ENCODE data around the gene PTPDC1. TPM values are rescaled to one million over a fixed set of nuclear protein-coding genes. Genes with fewer than 3 reads are reported as not detected.
A peak's percentile ranks its signal among the peaks of the same experiment; 100 is the strongest.

PTPDC1 gene
- total RNA-seq, 1 donor from 2014 or later = 7.9 TPM

GRCh38 chr9:94056442-94056974, 27.8 kb upstream of the PTPDC1 start:
- peaks cover 24% of the 10 kb centered on the region for H3K4me1 ChIP-seq
- DNase-seq = no peak
- intact Hi-C loops (cut with micrococcal nuclease) = no loop called here
- no peak for TF ChIP-seq CTCF (IDR thresholded peaks at IDR 0.05; ENCODE audit: borderline replicate concordance)
- peaks cover 6% of the 10 kb centered on the region for H3K9me3 ChIP-seq (replicated peaks)
- no peak overlapping the region for H3K4me3 ChIP-seq
- no peak overlapping the region for H3K27ac ChIP-seq (replicated peaks)
- no peaks in the 10 kb centered on the region for H3K36me3 ChIP-seq
- H3K27me3 ChIP-seq (ENCODE audit: low read depth) = no peaks in the 10 kb centered on the region

GRCh38 chr9:94057918-94058317, 26.3 kb upstream of the PTPDC1 start:
- Histone ChIP-seq H3K27ac (replicated peaks) (no peak overlapping the region), H3K36me3 (no peaks in the 10 kb centered on the region), H3K27me3 (ENCODE audit: low read depth) (no peaks in the 10 kb centered on the region), H3K9me3 (replicated peaks) (peaks cover 15% of the 10 kb centered on the region), H3K4me1 (peaks cover 16% of the 10 kb centered on the region), H3K4me3 (no peak overlapping the region)
- intact Hi-C loops (cut with micrococcal nuclease) = no loop called here
- DNase-seq = no peak
- TF ChIP-seq CTCF (IDR thresholded peaks at IDR 0.05; ENCODE audit: borderline replicate concordance) = no peak

DNA sequence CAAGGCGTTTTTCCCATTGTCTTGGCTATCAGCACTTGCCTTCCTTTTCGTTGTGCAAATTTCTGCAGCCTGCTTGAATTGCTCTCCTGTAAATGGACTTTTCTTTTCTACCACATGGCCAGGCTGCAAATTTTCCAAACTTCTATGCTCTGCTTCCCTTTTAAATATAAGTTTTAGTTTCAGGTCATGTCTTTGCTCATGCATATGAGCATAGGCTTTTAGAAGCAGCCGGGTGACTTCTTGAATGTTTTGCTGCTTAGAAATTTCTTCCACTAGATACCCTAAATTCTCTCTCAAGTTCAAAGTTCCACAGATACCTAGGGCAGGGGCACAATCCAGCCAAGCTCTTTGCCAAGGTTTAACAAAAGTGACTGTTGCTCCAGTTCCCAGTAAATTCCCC, 22.4 kb upstream of the PTPDC1 start:
- no peak for DNase-seq
- TF ChIP-seq CTCF (IDR thresholded peaks at IDR 0.05; ENCODE audit: borderline replicate concordance) = no peak
- Histone ChIP-seq H3K27me3 (ENCODE audit: low read depth) (no peaks in the 10 kb centered on the region), H3K9me3 (replicated peaks) (peaks cover 15% of the 10 kb centered on the region), H3K4me1 (peaks cover 13% of the 10 kb centered on the region), H3K27ac (replicated peaks) (no peak overlapping the region), H3K4me3 (no peak overlapping the region), H3K36me3 (no peaks in the 10 kb centered on the region)
- intact Hi-C loops (cut with micrococcal nuclease) = no loop called here

DNA sequence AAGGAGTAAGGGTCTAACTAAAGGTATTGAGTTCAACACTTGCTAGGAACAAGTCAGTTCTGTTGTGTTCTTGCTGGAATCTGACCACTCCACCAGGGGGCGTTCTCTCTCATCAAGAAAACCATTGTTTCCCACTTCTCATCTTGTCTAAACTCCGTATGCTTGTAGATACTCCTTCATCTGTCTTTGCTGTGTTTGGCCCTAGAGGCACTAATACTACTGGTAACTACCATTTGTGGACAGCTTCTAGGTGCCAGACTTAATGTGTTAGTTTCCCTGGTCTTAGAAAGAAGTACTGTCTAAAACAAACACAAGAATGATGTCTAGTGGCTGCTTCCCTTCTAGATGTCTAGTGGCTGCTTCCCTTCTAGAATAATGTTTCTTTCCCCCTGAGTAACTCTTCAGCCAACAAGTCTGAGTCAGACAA, 18.7 kb upstream of the PTPDC1 start:
- H3K27me3 ChIP-seq (ENCODE audit: low read depth) = no peaks in the 10 kb centered on the region
- intact Hi-C loops (cut with micrococcal nuclease) = loop anchor here (1.0 kb wide), 1 partner anchor 148 kb away; no protein-coding TSS in a partner anchor
- H3K4me1 ChIP-seq = peaks cover 9% of the 10 kb centered on the region
- H3K4me3 ChIP-seq = no peak overlapping the region
- peaks cover 17% of the 10 kb centered on the region for H3K9me3 ChIP-seq (replicated peaks)
- peak; percentile 93 for TF ChIP-seq CTCF (IDR thresholded peaks at IDR 0.05; ENCODE audit: borderline replicate concordance)
- H3K27ac ChIP-seq (replicated peaks) = no peak overlapping the region
- peaks cover 14% of the 10 kb centered on the region for H3K36me3 ChIP-seq
- peak; percentile 60 for DNase-seq

DNA sequence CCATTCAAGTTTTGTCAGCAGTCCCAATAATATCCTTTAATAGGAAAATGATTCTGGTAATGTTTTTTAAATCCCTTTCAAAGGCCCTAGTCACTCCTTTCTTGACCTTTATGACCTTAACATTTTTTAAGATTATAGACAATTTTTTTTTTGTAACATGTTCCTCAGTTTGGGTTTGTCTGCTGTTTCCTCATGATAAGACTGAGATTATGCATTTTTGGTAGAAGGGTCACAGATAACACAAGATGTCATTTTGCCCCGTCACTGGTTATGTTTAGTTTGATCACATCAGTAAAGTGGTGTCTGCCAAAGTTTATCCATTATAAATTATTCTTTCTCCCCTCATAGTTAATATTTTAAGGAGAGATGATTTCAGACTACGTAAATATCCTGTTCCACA, 16.0 kb upstream of the PTPDC1 start:
- DNase-seq = no peak
- no peak for TF ChIP-seq CTCF (IDR thresholded peaks at IDR 0.05; ENCODE audit: borderline replicate concordance)
- Histone ChIP-seq H3K9me3 (replicated peaks) (peaks cover 8% of the 10 kb centered on the region), H3K36me3 (peaks cover 27% of the 10 kb centered on the region), H3K4me3 (no peak overlapping the region), H3K27ac (replicated peaks) (no peak overlapping the region), H3K4me1 (peaks cover 9% of the 10 kb centered on the region), H3K27me3 (ENCODE audit: low read depth) (no peaks in the 10 kb centered on the region)
- intact Hi-C loops (cut with micrococcal nuclease) = no loop called here

All from left ventricle myocardium inferior (tissue), 1 donor.